ENCODE data around the gene RAPGEF5.

DNA sequence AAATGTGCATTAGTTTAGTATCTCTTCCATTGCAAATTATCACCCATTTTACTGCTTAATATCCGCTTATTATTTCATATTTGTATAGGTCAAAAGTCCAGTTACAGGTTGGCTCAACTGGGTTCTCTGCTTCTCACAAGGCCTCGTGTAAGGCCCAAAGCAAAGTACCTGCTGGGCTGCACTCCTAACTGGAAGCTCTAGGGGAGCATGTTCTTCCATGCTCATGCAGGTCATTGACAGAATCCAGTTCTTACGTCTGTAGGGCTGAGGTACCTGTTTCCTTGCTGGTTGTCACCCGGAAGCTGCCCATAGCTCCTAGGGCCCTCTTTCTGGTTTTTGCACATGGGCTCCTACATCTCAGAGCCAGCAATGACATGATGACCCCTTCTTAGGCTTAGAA lies 79.6 kb downstream of the RAPGEF5 start:
- TF ChIP-seq, protein P1, sequence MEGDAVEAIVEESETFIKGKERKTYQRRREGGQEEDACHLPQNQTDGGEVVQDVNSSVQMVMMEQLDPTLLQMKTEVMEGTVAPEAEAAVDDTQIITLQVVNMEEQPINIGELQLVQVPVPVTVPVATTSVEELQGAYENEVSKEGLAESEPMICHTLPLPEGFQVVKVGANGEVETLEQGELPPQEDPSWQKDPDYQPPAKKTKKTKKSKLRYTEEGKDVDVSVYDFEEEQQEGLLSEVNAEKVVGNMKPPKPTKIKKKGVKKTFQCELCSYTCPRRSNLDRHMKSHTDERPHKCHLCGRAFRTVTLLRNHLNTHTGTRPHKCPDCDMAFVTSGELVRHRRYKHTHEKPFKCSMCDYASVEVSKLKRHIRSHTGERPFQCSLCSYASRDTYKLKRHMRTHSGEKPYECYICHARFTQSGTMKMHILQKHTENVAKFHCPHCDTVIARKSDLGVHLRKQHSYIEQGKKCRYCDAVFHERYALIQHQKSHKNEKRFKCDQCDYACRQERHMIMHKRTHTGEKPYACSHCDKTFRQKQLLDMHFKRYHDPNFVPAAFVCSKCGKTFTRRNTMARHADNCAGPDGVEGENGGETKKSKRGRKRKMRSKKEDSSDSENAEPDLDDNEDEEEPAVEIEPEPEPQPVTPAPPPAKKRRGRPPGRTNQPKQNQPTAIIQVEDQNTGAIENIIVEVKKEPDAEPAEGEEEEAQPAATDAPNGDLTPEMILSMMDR (IDR thresholded peaks at IDR 0.05), result no peak
- TF ChIP-seq POLR2AphosphoS5 (IDR thresholded peaks at IDR 0.05), result no peak
